Activated T-cell treated with anti-CD3 and anti-CD28 coated beads, Interleukin-2, amount 50 U/mL, for 4 hours (primary cell): ENCODE measurements around the gene FBN2. TPM values are rescaled to one million over a fixed set of nuclear protein-coding genes. Genes with fewer than 3 reads are reported as not detected.

Source experiments
- ATAC-seq, 2 donors: fragments of 200-7000 bp; cut with Tn5 transposase; one replicate each; pipeline ENCODE4 v1.10.0; 2021
- DNase-seq: peaks from one replicate; pipeline ENCODE4 v3.0.0-alpha.2; 2020
- H3K27me3 Mint-ChIP-seq: one replicate; pipeline ENCODE4 v1.8.0; 2021; ENCODE audit warnings: low read depth, mixed read lengths
- H3K36me3 Mint-ChIP-seq: one replicate; pipeline ENCODE4 v1.8.0; 2022; ENCODE audit warnings: mixed read lengths; ENCODE audit not compliant: insufficient read depth
- H3K4me1 Mint-ChIP-seq: one replicate; pipeline ENCODE4 v1.8.0; 2021; ENCODE audit warnings: low read depth, mixed read lengths
- H3K4me3 Mint-ChIP-seq: one replicate; pipeline ENCODE4 v1.8.0; 2021; ENCODE audit warnings: mild to moderate bottlenecking, moderate library complexity, mixed read lengths
- H3K9me3 Mint-ChIP-seq: one replicate; pipeline ENCODE4 v1.8.0; 2021; ENCODE audit warnings: mixed read lengths
- total RNA-seq, 3 donors: library from RNA; stranded (reverse); gene quantifications; one replicate each; pipeline ENCODE4 v1.2.1, GENCODE V29; 2021

Gene FBN2
- total RNA-seq, 3 donors from 2014 or later, result 0.15 to 0.26 (median 0.19) TPM

DNA sequence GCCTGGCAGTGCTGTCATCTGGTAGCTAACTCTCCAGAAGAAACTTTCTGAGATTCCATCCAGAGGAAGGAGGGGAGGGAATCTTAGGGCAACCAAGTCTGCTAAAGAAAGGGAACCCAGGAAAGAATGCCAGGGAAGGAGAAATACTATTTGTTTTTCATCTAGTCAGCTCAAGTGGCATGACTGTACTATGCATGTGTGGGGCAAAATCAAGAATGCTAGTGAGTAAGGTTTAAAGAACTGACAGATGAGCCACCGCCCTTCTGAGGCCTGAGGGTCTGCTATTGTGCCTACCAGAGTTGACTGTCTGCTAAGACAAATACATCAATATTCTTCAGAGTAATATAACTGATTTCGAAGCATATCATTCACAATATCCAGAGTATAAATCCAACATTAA lies 250.3 kb downstream of the FBN2 start:
- ATAC-seq, result no peak
- Mint-ChIP-seq H3K4me1 (no peaks in the 10 kb centered on the region), H3K9me3 (peaks cover 2% of the 10 kb centered on the region)

GRCh38 chr5:128284236-128284635 lies 253.8 kb downstream of the FBN2 start:
- no peaks in the 10 kb centered on the region for H3K4me1 Mint-ChIP-seq
- no peaks in the 10 kb centered on the region for H3K27me3 Mint-ChIP-seq
- no peak overlapping the region for H3K4me3 Mint-ChIP-seq
- DNase-seq, result no peak
- H3K36me3 Mint-ChIP-seq, result no peaks in the 10 kb centered on the region
- H3K9me3 Mint-ChIP-seq, result no peaks in the 10 kb centered on the region
- no peak for ATAC-seq

More for the DNA sequence above, 250.3 kb downstream of the FBN2 start:
- no peak for DNase-seq
- Mint-ChIP-seq H3K27me3 (no peaks in the 10 kb centered on the region), H3K4me3 (no peak overlapping the region), H3K36me3 (no peaks in the 10 kb centered on the region)

GRCh38 chr5:128279345-128279744 lies 258.7 kb downstream of the FBN2 start:
- H3K4me1 Mint-ChIP-seq, result no peaks in the 10 kb centered on the region
- no peak for ATAC-seq
- no peaks in the 10 kb centered on the region for H3K27me3 Mint-ChIP-seq

DNA sequence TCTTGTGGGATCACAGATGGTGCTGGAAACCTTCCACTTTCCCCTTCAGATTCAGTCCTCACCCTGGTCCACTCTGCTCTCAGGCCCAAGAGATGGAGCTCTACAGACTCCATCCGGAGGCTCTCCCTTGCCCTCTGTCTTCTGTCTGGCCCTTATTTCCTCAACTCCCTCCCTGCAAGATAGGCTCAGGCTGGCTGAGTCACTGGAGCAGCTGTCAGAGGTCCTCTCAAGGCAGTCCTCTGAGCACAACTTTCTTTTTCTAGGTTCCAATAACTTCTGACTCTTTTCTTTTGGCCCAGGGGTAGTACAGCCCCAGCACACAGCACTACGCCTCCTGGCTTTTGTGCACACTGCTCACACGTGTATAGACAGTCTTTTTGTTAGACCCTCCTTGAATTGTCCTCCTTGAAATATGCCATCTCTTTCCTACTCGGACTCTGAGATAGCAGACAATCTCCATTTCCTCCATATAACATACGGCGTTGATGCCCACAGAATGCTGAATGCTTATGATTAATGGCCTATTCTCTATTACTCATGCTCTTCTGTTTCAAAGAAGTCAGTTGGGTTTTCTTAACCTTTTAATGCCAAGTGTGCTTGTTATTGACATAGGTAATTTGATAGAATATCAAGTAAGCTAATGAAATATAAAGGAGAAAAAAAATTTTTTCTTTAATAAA lies 261.4 kb downstream of the FBN2 start:
- DNase-seq, result no peak
- ATAC-seq, result no peak
- no peaks in the 10 kb centered on the region for H3K9me3 Mint-ChIP-seq
- H3K4me1 Mint-ChIP-seq, result no peaks in the 10 kb centered on the region
- no peak overlapping the region for H3K4me3 Mint-ChIP-seq
- H3K27me3 Mint-ChIP-seq, result no peaks in the 10 kb centered on the region
- H3K36me3 Mint-ChIP-seq, result no peaks in the 10 kb centered on the region

More at GRCh38 chr5:128279345-128279744, 258.7 kb downstream of the FBN2 start:
- no peak overlapping the region for H3K4me3 Mint-ChIP-seq
- no peaks in the 10 kb centered on the region for H3K9me3 Mint-ChIP-seq
- H3K36me3 Mint-ChIP-seq, result no peaks in the 10 kb centered on the region
- DNase-seq, result no peak

- Mint-ChIP-seq H3K4me1 (no peaks in the 10 kb centered on the region), H3K27me3 (no peaks in the 10 kb centered on the region), H3K36me3 (no peaks in the 10 kb centered on the region), H3K9me3 (no peaks in the 10 kb centered on the region), H3K4me3 (no peak overlapping the region)
- DNase-seq (no peak), ATAC-seq (no peak)
These were observed 263.6 kb downstream of the FBN2 start for GRCh38 chr5:128274441-128274840.

- H3K27me3 Mint-ChIP-seq, result no peaks in the 10 kb centered on the region
- H3K36me3 Mint-ChIP-seq, result no peaks in the 10 kb centered on the region
- no peaks in the 10 kb centered on the region for H3K4me1 Mint-ChIP-seq
- H3K4me3 Mint-ChIP-seq, result no peak overlapping the region
- ATAC-seq, result no peak
- no peaks in the 10 kb centered on the region for H3K9me3 Mint-ChIP-seq
- no peak for DNase-seq
These were observed 264.3 kb downstream of the FBN2 start for GRCh38 chr5:128273736-128274135.

DNA sequence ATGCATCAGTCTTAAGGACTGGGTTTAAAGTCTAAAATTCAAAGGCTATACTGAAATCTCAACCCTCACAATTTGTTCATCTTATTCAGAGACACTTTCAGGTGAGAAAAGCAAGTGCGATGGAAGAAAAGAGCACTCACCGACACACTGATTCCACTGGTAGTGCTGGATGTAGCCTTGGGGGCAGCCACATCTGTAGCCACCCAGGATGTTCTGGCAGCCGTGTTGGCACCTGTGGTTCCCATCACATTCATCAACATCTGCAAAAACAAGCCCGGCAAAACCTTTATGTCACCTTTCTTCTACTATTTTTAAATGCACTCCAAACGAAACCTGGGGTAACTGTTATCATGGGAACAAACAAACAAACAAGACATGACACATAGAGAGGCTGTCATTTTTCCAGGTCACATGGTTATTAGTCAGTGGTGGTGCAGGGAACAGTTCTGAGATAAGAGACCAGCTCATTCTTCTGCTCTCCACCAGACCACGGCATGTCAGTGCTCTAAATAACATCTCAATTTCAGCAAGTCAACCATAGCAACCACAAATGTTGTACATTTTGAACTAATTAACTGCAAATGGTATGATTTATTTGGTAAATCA lies 266.1 kb downstream of the FBN2 start:
- no peak for ATAC-seq
- no peaks in the 10 kb centered on the region for H3K4me1 Mint-ChIP-seq
- H3K9me3 Mint-ChIP-seq, result no peaks in the 10 kb centered on the region
- DNase-seq, result no peak
- no peak overlapping the region for H3K4me3 Mint-ChIP-seq
- H3K27me3 Mint-ChIP-seq, result peaks cover 9% of the 10 kb centered on the region
- no peaks in the 10 kb centered on the region for H3K36me3 Mint-ChIP-seq

GRCh38 chr5:128271071-128271470 lies 267.0 kb downstream of the FBN2 start:
- no peaks in the 10 kb centered on the region for H3K4me1 Mint-ChIP-seq
- H3K27me3 Mint-ChIP-seq, result peaks cover 10% of the 10 kb centered on the region
- no peak for ATAC-seq
- no peaks in the 10 kb centered on the region for H3K9me3 Mint-ChIP-seq
- DNase-seq, result no peak
- no peak overlapping the region for H3K4me3 Mint-ChIP-seq
- no peaks in the 10 kb centered on the region for H3K36me3 Mint-ChIP-seq

DNA sequence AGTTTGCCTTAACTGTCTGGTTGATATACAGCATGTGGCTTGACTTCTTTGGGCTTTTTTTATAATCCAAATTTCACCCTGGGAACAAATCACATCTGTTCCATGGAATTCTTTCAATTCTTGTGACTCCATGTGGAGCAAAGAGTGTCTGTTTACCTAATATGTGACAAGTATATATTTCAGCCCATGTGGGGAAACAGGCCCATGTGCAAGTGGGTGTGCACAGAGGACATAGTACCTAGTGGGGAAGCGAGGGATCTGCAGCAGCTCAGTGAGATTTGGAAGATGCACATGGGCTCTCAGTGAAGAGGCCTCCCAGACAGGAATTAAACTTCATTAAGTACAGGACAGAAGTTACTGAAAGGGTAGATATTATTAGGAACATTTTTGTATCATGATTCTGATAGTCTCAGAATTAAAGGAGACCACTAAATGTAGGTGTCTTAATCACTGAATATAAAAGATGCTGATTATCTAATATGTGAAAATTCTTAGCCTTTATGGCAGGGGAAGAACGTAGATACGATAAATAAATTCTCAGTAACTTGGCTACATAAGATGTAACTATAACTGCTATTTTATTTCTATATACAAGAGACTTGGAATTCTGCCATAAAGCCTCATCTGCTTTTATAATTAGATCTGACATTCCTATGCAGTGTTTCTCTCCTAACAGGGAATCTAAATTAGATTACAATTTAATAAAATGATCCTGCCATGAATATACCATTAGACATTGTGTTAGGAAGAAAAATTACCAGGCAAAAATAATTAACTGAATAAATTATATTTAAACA lies 273.3 kb downstream of the FBN2 start:
- no peaks in the 10 kb centered on the region for H3K4me1 Mint-ChIP-seq
- H3K4me3 Mint-ChIP-seq, result no peak overlapping the region
- DNase-seq, result no peak
- H3K9me3 Mint-ChIP-seq, result no peaks in the 10 kb centered on the region
- no peak for ATAC-seq
- H3K36me3 Mint-ChIP-seq, result no peaks in the 10 kb centered on the region
- peaks cover 13% of the 10 kb centered on the region for H3K27me3 Mint-ChIP-seq

- Mint-ChIP-seq H3K4me3 (no peak overlapping the region), H3K27me3 (peaks cover 13% of the 10 kb centered on the region), H3K9me3 (no peaks in the 10 kb centered on the region), H3K4me1 (no peaks in the 10 kb centered on the region), H3K36me3 (no peaks in the 10 kb centered on the region)
- ATAC-seq (no peak), DNase-seq (no peak)
These were observed 274.7 kb downstream of the FBN2 start for GRCh38 chr5:128263357-128263756.

- Mint-ChIP-seq H3K4me3 (no peak overlapping the region), H3K9me3 (no peaks in the 10 kb centered on the region), H3K36me3 (no peaks in the 10 kb centered on the region), H3K4me1 (no peaks in the 10 kb centered on the region), H3K27me3 (peaks cover 9% of the 10 kb centered on the region)
- DNase-seq (no peak), ATAC-seq (no peak)
These were observed 275.1 kb downstream of the FBN2 start for GRCh38 chr5:128262911-128263310.

GRCh38 chr5:128259607-128260021 lies 278.4 kb downstream of the FBN2 start:
- Mint-ChIP-seq H3K4me3 (no peak overlapping the region), H3K36me3 (no peaks in the 10 kb centered on the region), H3K9me3 (no peaks in the 10 kb centered on the region), H3K27me3 (peaks cover 3% of the 10 kb centered on the region), H3K4me1 (no peaks in the 10 kb centered on the region)
- no peak for ATAC-seq
- no peak for DNase-seq

GRCh38 chr5:128258372-128258771 lies 279.7 kb downstream of the FBN2 start:
- Mint-ChIP-seq H3K27me3 (peaks cover 3% of the 10 kb centered on the region), H3K9me3 (no peaks in the 10 kb centered on the region), H3K4me1 (no peaks in the 10 kb centered on the region), H3K4me3 (no peak overlapping the region), H3K36me3 (no peaks in the 10 kb centered on the region)
- no peak for DNase-seq
- no peak for ATAC-seq

DNA sequence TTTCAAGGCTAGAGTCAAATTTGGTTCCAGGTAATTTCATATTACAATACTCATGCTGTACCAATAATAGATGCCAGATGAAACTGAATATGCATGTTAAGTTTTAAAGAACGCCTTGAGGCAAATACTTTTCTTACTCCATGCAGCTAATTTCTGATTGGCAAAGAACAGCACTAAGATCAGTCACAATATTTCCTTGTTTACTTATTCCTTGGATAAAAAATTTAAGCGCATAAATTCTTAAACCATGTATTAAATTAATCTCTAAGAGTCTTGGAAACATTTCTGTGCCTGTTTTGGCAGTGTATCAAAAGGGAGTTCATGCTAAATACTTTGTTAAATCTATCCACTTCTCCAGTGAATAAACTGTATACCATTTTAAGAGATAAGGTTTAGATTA lies 281.0 kb downstream of the FBN2 start:
- no peak overlapping the region for H3K4me3 Mint-ChIP-seq
- no peaks in the 10 kb centered on the region for H3K36me3 Mint-ChIP-seq
- DNase-seq, result no peak
- H3K27me3 Mint-ChIP-seq, result peaks cover 3% of the 10 kb centered on the region
- ATAC-seq, result no peak
- no peaks in the 10 kb centered on the region for H3K4me1 Mint-ChIP-seq
- H3K9me3 Mint-ChIP-seq, result no peaks in the 10 kb centered on the region

DNA sequence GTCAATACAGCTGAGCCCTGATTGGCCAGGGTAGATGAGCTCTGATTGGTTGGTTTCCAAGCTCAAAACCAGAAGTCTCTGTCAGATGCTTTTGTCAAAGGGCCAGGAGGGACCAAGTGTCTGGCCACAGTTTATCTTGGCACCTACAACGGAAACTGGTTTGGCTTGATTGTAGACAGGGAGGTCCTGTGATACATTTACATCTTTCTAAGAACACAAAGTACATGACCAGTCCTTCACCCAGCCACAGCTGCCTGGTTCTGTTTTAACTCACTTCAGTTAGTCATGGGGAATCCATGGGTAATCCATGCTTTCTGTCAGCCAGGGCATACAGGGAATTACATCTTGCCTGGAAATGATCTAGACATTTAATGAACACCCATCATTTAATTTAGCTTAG lies 283.3 kb downstream of the FBN2 start:
- Mint-ChIP-seq H3K9me3 (no peaks in the 10 kb centered on the region), H3K27me3 (no peaks in the 10 kb centered on the region), H3K4me1 (no peaks in the 10 kb centered on the region), H3K4me3 (no peak overlapping the region), H3K36me3 (no peaks in the 10 kb centered on the region)
- no peak for ATAC-seq
- DNase-seq, result no peak
